K562 (cell line): ENCODE results near the gene TMEM208. TPM values are rescaled to one million over a fixed set of nuclear protein-coding genes. Genes with fewer than 3 reads are reported as not detected.

Source experiments
- ATAC-seq: fragments of 200-7000 bp; cut with Tn5 transposase; 3 replicates; pipeline ENCODE4 v1.9.1; 2020; ENCODE audit warnings: moderate library complexity
- BruUV-seq: library from RNA; stranded (reverse); fragments of 400-500 nt; replicated peaks from 2 replicates; lab custom pipeline; 2021; lab: Mats Ljungman, UMichigan
- CTCF ChIA-PET: fragments of 300-600 bp; formaldehyde crosslinking; extraction: SDS; loops from one replicate; lab custom pipeline; 2021; ENCODE audit warnings: low intra/inter-chr PET ratio; lab: Yijun Ruan, JAX
- POLR2A ChIA-PET: fragments of 300-600, 350-650 bp; sonication (Branson Sonifier 250); formaldehyde crosslinking; extraction: SDS; loops from one replicate; lab custom pipeline; 2021; ENCODE audit warnings: antibody characterized with exemption, inconsistent platforms; lab: Yijun Ruan, JAX
- DNase-seq, 4 experiments: peaks; one replicate each; pipeline versions ENCODE4 v3.0.0 to v3.0.0-alpha.2; 2011 to 2018; ENCODE audit warnings: low spot score in 3 of 4, mixed read lengths in 3 of 4; ENCODE audit errors: extremely low read depth in 1 of 4
- FAIRE-seq: peaks from 2 replicates; lab custom pipeline; 2011; peaks lifted over from hg19 to GRCh38; lab: Jason Lieb, UNC
- H2AFZ ChIP-seq: 2 replicates; pipeline ENCODE4 v1.6.0; 2011; ENCODE audit warnings: low read depth, low read length, control low read depth, inconsistent platforms
- H3K27ac ChIP-seq: fragments of 200-600 bp; 3 replicates; pipeline ENCODE4 v1.8.0; 2011; ENCODE audit warnings: low read depth, mild to moderate bottlenecking, control low read depth, inconsistent platforms, low read length, moderate library complexity, mixed read lengths; ENCODE audit errors: extremely low read depth
- H3K27me3 ChIP-seq, 2 experiments: fragments of 300-600 bp in 1 of 2; 2 replicates in 1 of 2; 3 replicates in 1 of 2; pipeline versions ENCODE4 v1.6.0 to v1.8.0; 2011; ENCODE audit warnings: inconsistent platforms in 2 of 2, low read length in 2 of 2, mild to moderate bottlenecking in 1 of 2, mixed read lengths in 1 of 2, moderate library complexity in 1 of 2; ENCODE audit not compliant: control insufficient read depth in 2 of 2, insufficient read depth in 2 of 2
- H3K36me3 ChIP-seq: fragments of 300-600 bp; 3 replicates; pipeline ENCODE4 v1.8.0; 2011; ENCODE audit warnings: mild to moderate bottlenecking, low read length, inconsistent platforms; ENCODE audit not compliant: control insufficient read depth, insufficient read depth
- H3K4me1 ChIP-seq, 2 experiments: fragments of 200-600 bp in 1 of 2; replicated peaks in 1 of 2; 2 replicates in 1 of 2; 3 replicates in 1 of 2; pipeline versions ENCODE4 v1.5.1 to v1.8.0; 2011; ENCODE audit warnings: inconsistent platforms in 2 of 2, low read length in 2 of 2, mild to moderate bottlenecking in 1 of 2, mixed read lengths in 1 of 2, moderate library complexity in 1 of 2; ENCODE audit not compliant: control insufficient read depth in 2 of 2, insufficient read depth in 2 of 2
- H3K4me2 ChIP-seq: 2 replicates; pipeline ENCODE4 v1.6.1; 2011; ENCODE audit warnings: low read length, control low read depth, inconsistent platforms, mixed read lengths; ENCODE audit not compliant: insufficient read depth
- H3K4me3 ChIP-seq: fragments of 200-600 bp; sonication (generic), shearing (Covaris generic); 2 replicates; pipeline ENCODE4 v1.5.1; 2016; ENCODE audit warnings: control low read depth, inconsistent platforms
- H3K79me2 ChIP-seq: fragments of 200-600 bp; 3 replicates; pipeline ENCODE4 v1.8.0; 2011; ENCODE audit warnings: low read length, inconsistent platforms; ENCODE audit not compliant: control insufficient read depth, insufficient read depth
- H3K9ac ChIP-seq, 2 experiments: 2 replicates each; pipeline versions ENCODE4 v1.6.0 to v1.6.1; 2011; ENCODE audit warnings: low read depth in 2 of 2, low read length in 2 of 2, control low read depth in 1 of 2, inconsistent platforms in 1 of 2, mild to moderate bottlenecking in 1 of 2, mixed read lengths in 1 of 2; ENCODE audit not compliant: insufficient read depth in 1 of 2
- H3K9me1 ChIP-seq: one replicate; pipeline ENCODE4 v1.6.0; 2011; ENCODE audit warnings: inconsistent platforms, mild to moderate bottlenecking, low read length, moderate library complexity; ENCODE audit not compliant: control insufficient read depth, insufficient read depth
- H3K9me3 ChIP-seq: replicated peaks from 2 replicates; pipeline ENCODE4 v1.5.1; 2011; ENCODE audit warnings: low read depth, low read length, inconsistent platforms; ENCODE audit not compliant: control insufficient read depth, insufficient read depth
- H4K20me1 ChIP-seq: replicated peaks from 2 replicates; pipeline ENCODE4 v1.6.1; 2011; ENCODE audit warnings: low read length, inconsistent platforms, mixed read lengths; ENCODE audit not compliant: control insufficient read depth, insufficient read depth
- CTCF ChIP-seq, 3 experiments: IDR thresholded peaks in 2 of 3; conservative IDR thresholded peaks in 1 of 3; 2 replicates each; pipeline ENCODE4 v1.5.1; 2011 to 2012; ENCODE audit warnings: low read length in 3 of 3, mild to moderate bottlenecking in 3 of 3, control low read depth in 2 of 3, improper control_type of control experiment in 1 of 3, inconsistent platforms in 1 of 3, low read depth in 1 of 3, mixed read lengths in 1 of 3, moderate library complexity in 1 of 3; ENCODE audit not compliant: insufficient read depth in 2 of 3
- E2F3 ChIP-seq: fragments of 250-450 bp; sonication (Bioruptor Pico); IDR thresholded peaks from 2 replicates; pipeline ENCODE4 v1.4.0; 2020; ENCODE audit warnings: mild to moderate bottlenecking
- POLR2G ChIP-seq: fragments of 200-400 bp; formaldehyde crosslinking; IDR thresholded peaks from 2 replicates; pipeline ENCODE4 v1.6.1; 2017; ENCODE audit warnings: low read depth, mild to moderate bottlenecking, antibody characterized with exemption, low read length, moderate library complexity
- RBFOX2 ChIP-seq: fragments of 200-400 bp; formaldehyde crosslinking; IDR thresholded peaks from 2 replicates; pipeline ENCODE4 v1.6.1; 2017; ENCODE audit warnings: low read depth, mild to moderate bottlenecking, low read length, moderate library complexity
- ZBTB1 ChIP-seq: sonication (generic); formaldehyde crosslinking; IDR thresholded peaks from 2 replicates; pipeline ENCODE4 v1.8.1; 2023; ENCODE audit warnings: missing genetic modification reagents, low read depth, mild to moderate bottlenecking, borderline replicate concordance
- WGBS: fragments of 100-300 bp; shearing (Covaris generic); methylation state at CpG from one replicate; pipeline ENCODE4 v1.1.6; 2016; ENCODE audit warnings: low coverage, mixed read lengths; ENCODE audit not compliant: insufficient coverage; ENCODE audit errors: missing lambda C conversion rate; 5-methylcytosine and 5-hydroxymethylcytosine counted together
- in situ Hi-C: fragments of 300-500 bp; cut with MboI; formaldehyde crosslinking; loops from 4 replicates; pipeline ENCODE4 v1.15.0; 2018; ENCODE audit warnings: inconsistent platforms, mixed read lengths
- intact Hi-C: fragments of 100-400 bp; cut with micrococcal nuclease; formaldehyde crosslinking; loops from 2 replicates; pipeline ENCODE4 v1.14.2; 2022
- polyA plus RNA-seq, 8 experiments: library from polyadenylated mRNA; depleted of rRNA in 4 of 8; stranded (reverse) in 5 of 8; unstranded in 3 of 8; fragments of >200 nt; fragmentation: Nextera tagmentation in 2 of 8; fragmentation: Illumina TruSeq in 1 of 8; extraction: Ambion mirVana in 2 of 8; extraction: Trizol in 1 of 8; gene quantifications; 2 replicates each; pipeline versions ENCODE4 v1.2.1 to v1.2.3, GENCODE V29; 2011 to 2014; ENCODE audit warnings: inconsistent platforms in 1 of 8, missing spikeins in 1 of 8
- total RNA-seq, 7 experiments: library from RNA; depleted of rRNA in 6 of 7; stranded (reverse); fragments of >200 nt in 6 of 7; fragmentation: Illumina TruSeq in 2 of 7; extraction: Trizol in 2 of 7; gene quantifications; 2 replicates each; pipeline versions ENCODE4 v1.2.1 to v1.2.3, GENCODE V29; 2011 to 2021; ENCODE audit warnings: low replicate concordance in 1 of 7

TMEM208 gene
- total and polyA plus RNA-seq, 9 of the 15 experiments (the other 6 are each of a cell fraction or from before 2014, with no cell fraction given): 31.8 to 239 (median 54.3) TPM

GRCh38 chr16:67198238-67198734 is 28.6 kb upstream of the TMEM208 start:
- H4K20me1 ChIP-seq: no peaks in the 10 kb centered on the region
- H3K4me1 ChIP-seq: peaks cover 14 to 59% of the 10 kb centered on the region in 2 experiments
- CTCF ChIA-PET: no interaction called here
- H3K27ac ChIP-seq: no peak overlapping the region
- TF ChIP-seq POLR2G (peak; percentile 67), RBFOX2 (peak; percentile 49; the same call in 1 of the 2 replicates), ZBTB1 (no peak), CTCF (IDR thresholded peaks at IDR 0.05 in 2 of 3, conservative IDR thresholded peaks at IDR 0.05 in 1 of 3; ENCODE audit: insufficient read depth in 2 of 3, low read depth in 1 of 3, low read length in 3 of 3) (peak; percentile 24 to 45 (median 29); a peak in 3 of 6 replicates), E2F3 (CRISPR knock-in tag) (no peak)
- TF ChIP-seq, all 486 proteins: peak for 3
- WGBS: 93% methylated on average over 10 of the region's 12 CpGs
- in situ Hi-C loops (no loop called here), intact Hi-C loops (no loop called here)
- Histone ChIP-seq H3K27me3 (no peaks in the 10 kb centered on the region), H3K4me3 (no peak overlapping the region), H3K79me2 (peaks cover 26% of the 10 kb centered on the region), H3K36me3 (peaks cover 93% of the 10 kb centered on the region), H3K9me3 (no peaks in the 10 kb centered on the region), H2AFZ (no peak overlapping the region), H3K4me2 (no peak overlapping the region), H3K9me1 (no peaks in the 10 kb centered on the region), H3K9ac (no peak overlapping the region; a peak in 1 of 4 replicates)
- POLR2A ChIA-PET: interaction anchor here (0.9 to 2.2 kb wide), 3 partner anchors 11 to 29 kb away, joined by 3 to 9 read pairs (median 5); partner anchors contain the start of genes NOL3 and TMEM208
- ATAC-seq (no peak), FAIRE-seq (no peak), DNase-seq (no peak)
- BruUV-seq: no TSS peak
